Nephron progenitor cell (in vitro differentiated cells): ENCODE data around the gene LINS1.
"Not testable (repeated sequence)": the region's sequence is repeated elsewhere in the genome, so short reads cannot be mapped to it uniquely, and the experiment has no call there.

Experiments used
- DNase-seq: peaks from one replicate; pipeline ENCODE4 v3.0.0; 2021
- H3K27ac Mint-ChIP-seq: 2 replicates; pipeline ENCODE4 v1.8.0; 2021; ENCODE audit warnings: mild to moderate bottlenecking, moderate library complexity, mixed read lengths
- H3K27me3 Mint-ChIP-seq: 2 replicates; pipeline ENCODE4 v1.8.0; 2021; ENCODE audit warnings: mild to moderate bottlenecking, low read depth, mixed read lengths; ENCODE audit not compliant: poor library complexity
- H3K36me3 Mint-ChIP-seq: 2 replicates; pipeline ENCODE4 v1.8.0; 2021; ENCODE audit warnings: low read depth, mixed read lengths
- H3K4me1 Mint-ChIP-seq: 2 replicates; pipeline ENCODE4 v1.8.0; 2021; ENCODE audit warnings: mixed read lengths
- H3K4me3 Mint-ChIP-seq: 2 replicates; pipeline ENCODE4 v1.8.0; 2021; ENCODE audit warnings: mild to moderate bottlenecking, moderate library complexity, mixed read lengths
- H3K9me3 Mint-ChIP-seq: 2 replicates; pipeline ENCODE4 v1.8.0; 2021; ENCODE audit warnings: mild to moderate bottlenecking, moderate library complexity, mixed read lengths
- TF ChIP-seq, protein P1 (sequence below): fragments of 200-600 bp; sonication (generic); IDR thresholded peaks from 2 replicates; pipeline ENCODE4 v1.5.0; 2021; ENCODE audit warnings: antibody characterized with exemption

The LINS1 gene

DNA sequence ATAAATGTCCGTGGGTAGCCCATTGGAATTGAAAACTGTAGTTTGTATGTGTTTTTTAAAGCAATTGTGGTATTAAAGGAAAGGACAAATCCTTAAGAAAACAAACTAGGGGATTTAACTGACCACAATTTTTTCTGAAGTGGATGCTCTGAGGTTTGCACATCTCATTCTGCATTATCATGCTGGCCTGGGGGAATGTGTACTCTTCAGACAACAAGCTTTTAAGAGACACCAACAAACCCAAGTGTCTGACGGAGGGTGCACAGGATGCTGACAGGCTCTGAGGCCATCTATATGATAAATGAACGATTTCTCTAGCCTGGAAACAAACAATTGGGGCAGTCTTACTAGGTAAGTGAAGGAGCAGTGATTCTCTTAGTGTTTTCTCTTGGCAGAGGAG is 9.1 kb downstream of the LINS1 start:
- no peak overlapping the region for H3K4me3 Mint-ChIP-seq
- H3K27me3 Mint-ChIP-seq: no peaks in the 10 kb centered on the region
- peaks cover 54% of the 10 kb centered on the region for H3K36me3 Mint-ChIP-seq
- H3K4me1 Mint-ChIP-seq: no peaks in the 10 kb centered on the region
- peaks cover 53% of the 10 kb centered on the region for H3K9me3 Mint-ChIP-seq
- TF ChIP-seq, protein P1, sequence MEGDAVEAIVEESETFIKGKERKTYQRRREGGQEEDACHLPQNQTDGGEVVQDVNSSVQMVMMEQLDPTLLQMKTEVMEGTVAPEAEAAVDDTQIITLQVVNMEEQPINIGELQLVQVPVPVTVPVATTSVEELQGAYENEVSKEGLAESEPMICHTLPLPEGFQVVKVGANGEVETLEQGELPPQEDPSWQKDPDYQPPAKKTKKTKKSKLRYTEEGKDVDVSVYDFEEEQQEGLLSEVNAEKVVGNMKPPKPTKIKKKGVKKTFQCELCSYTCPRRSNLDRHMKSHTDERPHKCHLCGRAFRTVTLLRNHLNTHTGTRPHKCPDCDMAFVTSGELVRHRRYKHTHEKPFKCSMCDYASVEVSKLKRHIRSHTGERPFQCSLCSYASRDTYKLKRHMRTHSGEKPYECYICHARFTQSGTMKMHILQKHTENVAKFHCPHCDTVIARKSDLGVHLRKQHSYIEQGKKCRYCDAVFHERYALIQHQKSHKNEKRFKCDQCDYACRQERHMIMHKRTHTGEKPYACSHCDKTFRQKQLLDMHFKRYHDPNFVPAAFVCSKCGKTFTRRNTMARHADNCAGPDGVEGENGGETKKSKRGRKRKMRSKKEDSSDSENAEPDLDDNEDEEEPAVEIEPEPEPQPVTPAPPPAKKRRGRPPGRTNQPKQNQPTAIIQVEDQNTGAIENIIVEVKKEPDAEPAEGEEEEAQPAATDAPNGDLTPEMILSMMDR: no peak
- no peak overlapping the region for H3K27ac Mint-ChIP-seq
- no peak for DNase-seq

DNA sequence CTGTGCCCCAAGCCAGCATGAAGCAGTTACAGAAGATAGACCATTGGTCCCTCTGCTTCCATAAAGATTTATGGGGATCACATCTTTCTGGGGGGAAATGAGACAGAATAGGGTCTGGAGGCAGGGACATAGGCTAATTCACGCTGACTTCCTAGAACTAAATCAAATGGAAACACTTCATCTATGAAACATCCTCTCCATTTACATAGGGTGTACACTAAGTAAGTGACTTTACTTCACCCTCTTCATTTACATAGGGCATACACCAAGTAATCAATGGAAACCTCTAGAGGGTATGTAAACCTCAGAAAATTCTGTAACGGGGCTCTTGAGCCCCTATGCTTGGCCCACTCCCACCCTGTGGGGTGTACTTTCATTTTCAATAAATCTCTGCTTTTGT is 10.1 kb downstream of the LINS1 start:
- H3K27ac Mint-ChIP-seq: no peak overlapping the region

DNA sequence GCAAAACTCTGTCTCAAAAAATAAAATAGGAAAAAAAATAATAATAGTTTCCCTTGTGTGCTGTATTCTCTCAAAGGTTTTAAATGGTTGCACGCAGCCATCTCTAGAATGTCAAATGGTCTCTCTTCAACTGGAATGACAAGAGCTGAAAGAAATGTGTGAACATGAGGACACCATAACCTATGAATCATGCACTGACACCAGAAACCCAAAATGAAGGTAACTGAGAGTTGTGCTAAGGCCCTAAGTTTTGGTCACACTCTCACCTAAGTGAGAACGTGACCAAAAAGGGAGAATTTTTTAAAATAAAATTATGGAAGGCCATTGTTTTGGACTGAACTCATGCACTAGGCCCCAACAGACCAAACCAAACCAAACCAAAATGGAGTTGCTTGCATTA is 10.8 kb downstream of the LINS1 start:
- H3K36me3 Mint-ChIP-seq: peaks cover 70% of the 10 kb centered on the region
- peaks cover 70% of the 10 kb centered on the region for H3K9me3 Mint-ChIP-seq
- not testable (repeated sequence) for H3K4me1 Mint-ChIP-seq, H3K4me3 Mint-ChIP-seq, H3K27me3 Mint-ChIP-seq, H3K27ac Mint-ChIP-seq, DNase-seq

More for the DNA sequence above, 10.1 kb downstream of the LINS1 start:
- TF ChIP-seq, protein P1: no peak
- peaks cover 63% of the 10 kb centered on the region for H3K9me3 Mint-ChIP-seq
- DNase-seq: no peak
- no peaks in the 10 kb centered on the region for H3K27me3 Mint-ChIP-seq
- H3K4me3 Mint-ChIP-seq: no peak overlapping the region
- H3K36me3 Mint-ChIP-seq: peaks cover 63% of the 10 kb centered on the region
- no peaks in the 10 kb centered on the region for H3K4me1 Mint-ChIP-seq

DNA sequence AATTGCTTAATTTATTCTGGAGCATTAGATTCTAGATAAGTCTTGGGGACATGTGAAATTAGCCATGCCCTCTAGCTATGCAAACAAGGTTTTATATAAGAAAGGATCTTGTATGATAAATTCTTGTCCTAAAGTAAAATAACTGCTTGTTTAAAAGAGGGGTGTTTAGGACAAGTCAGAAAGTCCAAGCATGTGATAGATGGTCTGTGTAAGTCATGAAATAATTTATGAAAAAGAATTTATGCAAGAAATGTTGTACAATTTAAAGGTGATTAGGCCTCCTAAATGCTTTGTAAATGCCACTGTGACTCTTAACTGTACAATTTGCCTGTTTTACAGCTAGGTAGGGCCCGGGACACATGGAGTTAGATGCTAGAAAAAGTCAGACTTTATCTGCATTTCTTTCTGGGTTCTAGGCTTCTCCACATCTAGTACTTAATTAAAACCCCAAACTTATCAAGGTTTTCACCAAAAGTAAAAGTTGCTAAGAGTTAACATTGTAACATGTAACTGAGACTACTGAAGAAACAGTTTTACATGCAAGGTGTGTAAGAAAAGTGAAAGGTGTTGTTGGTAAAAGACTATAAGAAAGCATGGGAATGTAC is 13.2 kb downstream of the LINS1 start:
- DNase-seq: no peak

DNA sequence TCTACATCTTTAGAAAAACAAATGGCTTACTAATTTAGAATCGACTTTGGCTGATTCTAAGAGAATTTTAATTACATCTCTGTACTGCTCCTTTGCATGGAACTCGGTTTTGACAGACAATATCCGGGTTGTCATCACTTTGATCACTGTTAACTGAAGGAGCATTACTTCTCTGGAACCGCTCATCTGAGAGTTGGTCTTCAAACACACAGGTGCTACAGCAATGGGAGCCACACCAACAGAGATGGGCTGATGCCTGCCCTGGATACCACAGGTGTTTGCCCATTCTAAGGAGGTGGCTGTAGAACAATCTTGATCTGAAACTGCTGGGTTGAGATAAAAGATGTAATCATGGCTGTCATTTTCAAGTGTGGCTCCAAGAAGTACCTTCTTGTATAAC is 21.6 kb downstream of the LINS1 start:
- Mint-ChIP-seq H3K4me1 (no peaks in the 10 kb centered on the region), H3K4me3 (no peak overlapping the region), H3K36me3 (peaks cover 74% of the 10 kb centered on the region), H3K27ac (no peak overlapping the region), H3K27me3 (peaks cover 5% of the 10 kb centered on the region), H3K9me3 (peaks cover 36% of the 10 kb centered on the region)
- no peak for DNase-seq
- TF ChIP-seq, protein P1: no peak

More for the DNA sequence above, 13.2 kb downstream of the LINS1 start:
- Mint-ChIP-seq H3K4me3 (no peak overlapping the region), H3K36me3 (peaks cover 87% of the 10 kb centered on the region), H3K9me3 (peaks cover 92% of the 10 kb centered on the region), H3K27ac (no peak overlapping the region), H3K4me1 (no peaks in the 10 kb centered on the region), H3K27me3 (no peaks in the 10 kb centered on the region)
- TF ChIP-seq, protein P1: no peak

DNA sequence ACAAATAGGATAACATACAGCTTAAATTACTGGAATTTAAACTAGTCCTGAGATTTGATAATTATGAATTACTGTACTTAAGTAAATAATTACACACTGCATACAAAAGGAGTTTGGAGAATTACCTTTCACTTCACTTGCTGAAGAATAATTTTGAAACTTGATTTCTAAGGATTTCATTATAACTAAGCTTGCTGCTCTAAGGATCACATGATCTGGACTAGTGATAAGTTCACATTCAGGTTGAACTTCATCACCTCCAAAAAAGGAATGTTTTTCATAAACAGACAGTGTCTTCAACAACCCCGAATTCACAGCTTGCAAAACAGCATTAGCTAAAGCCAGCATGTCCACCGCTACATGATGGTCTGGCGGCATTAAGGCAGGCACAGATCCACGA is 28.5 kb downstream of the LINS1 start:
- H3K27ac Mint-ChIP-seq: no peak overlapping the region
- TF ChIP-seq, protein P1: no peak
- H3K36me3 Mint-ChIP-seq: peaks cover 61% of the 10 kb centered on the region
- no peaks in the 10 kb centered on the region for H3K27me3 Mint-ChIP-seq
- no peak overlapping the region for H3K4me3 Mint-ChIP-seq
- peaks cover 12% of the 10 kb centered on the region for H3K9me3 Mint-ChIP-seq
- H3K4me1 Mint-ChIP-seq: no peaks in the 10 kb centered on the region
- no peak for DNase-seq
